Bronchial epithelial cell (primary cell): ENCODE measurements around the gene KRT36. TPM values are rescaled to one million over a fixed set of nuclear protein-coding genes. Genes with fewer than 3 reads are reported as not detected.

ENCODE experiments used
- DNase-seq: peaks from one replicate; pipeline ENCODE4 v3.0.0-alpha.2; 2010; ENCODE audit warnings: low read depth
- FAIRE-seq: peaks from 2 replicates; lab custom pipeline; 2011; peaks lifted over from hg19 to GRCh38; lab: Jason Lieb, UNC
- H3K27me3 ChIP-seq: 2 replicates; pipeline ENCODE4 v1.5.1; 2011; ENCODE audit warnings: low read length; ENCODE audit not compliant: control insufficient read depth, insufficient read depth
- H3K36me3 ChIP-seq: 2 replicates; pipeline ENCODE4 v1.5.1; 2011; ENCODE audit warnings: low read length; ENCODE audit not compliant: control insufficient read depth, insufficient read depth
- H3K4me3 ChIP-seq: 2 replicates; pipeline ENCODE4 v1.5.1; 2011; ENCODE audit warnings: mild to moderate bottlenecking, low read depth, low read length, control low read depth
- total RNA-seq: library from RNA; depleted of rRNA; stranded (reverse); fragments of >200 nt; gene quantifications from 2 replicates; pipeline ENCODE4 v1.2.1, GENCODE V29; 2014
- TF ChIP-seq, protein P1 (sequence below): IDR thresholded peaks from 2 replicates; pipeline ENCODE4 v1.5.1; 2011; ENCODE audit warnings: mild to moderate bottlenecking, moderate library complexity, low read length, control low read depth, inconsistent platforms; ENCODE audit not compliant: insufficient read depth, severe bottlenecking

Gene KRT36
- total RNA-seq, 1 donor from 2014 or later: under 0.01 TPM

DNA sequence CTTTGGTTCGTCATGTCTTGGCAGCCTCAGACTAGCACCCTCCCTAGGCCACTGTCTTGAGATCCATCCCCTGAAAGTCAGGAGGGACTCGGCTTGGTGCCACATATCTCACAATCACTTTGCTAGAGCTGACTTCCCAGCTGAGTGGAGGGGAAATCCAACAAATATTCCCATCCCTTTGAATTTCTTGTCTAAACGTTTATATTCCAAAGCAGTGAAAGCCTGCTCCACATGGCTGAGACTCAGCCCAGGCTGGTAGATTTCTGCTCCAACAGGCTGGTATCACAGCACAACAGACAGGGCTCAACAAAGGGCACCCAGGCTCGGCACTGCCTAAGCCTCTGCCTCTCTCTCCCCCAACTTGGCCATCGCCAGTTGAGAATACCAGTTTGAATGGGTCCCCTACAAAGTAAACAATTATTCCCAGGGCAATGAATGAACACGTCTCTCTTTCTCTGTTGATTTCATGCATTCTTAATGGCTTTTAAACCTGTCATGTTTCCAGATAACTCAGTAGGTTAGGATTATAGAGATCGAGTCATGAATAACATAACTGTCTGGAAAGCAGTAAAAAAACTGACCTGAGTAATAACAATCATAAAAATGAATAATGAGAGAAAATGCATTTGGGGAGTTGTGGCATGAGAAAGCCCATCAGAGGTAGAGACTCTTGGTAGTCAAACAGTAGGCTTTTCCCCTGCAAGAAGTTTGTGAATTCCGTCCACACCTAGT, 14.7 kb upstream of the KRT36 start:
- FAIRE-seq (no peak), DNase-seq (no peak)
- TF ChIP-seq, protein P1, sequence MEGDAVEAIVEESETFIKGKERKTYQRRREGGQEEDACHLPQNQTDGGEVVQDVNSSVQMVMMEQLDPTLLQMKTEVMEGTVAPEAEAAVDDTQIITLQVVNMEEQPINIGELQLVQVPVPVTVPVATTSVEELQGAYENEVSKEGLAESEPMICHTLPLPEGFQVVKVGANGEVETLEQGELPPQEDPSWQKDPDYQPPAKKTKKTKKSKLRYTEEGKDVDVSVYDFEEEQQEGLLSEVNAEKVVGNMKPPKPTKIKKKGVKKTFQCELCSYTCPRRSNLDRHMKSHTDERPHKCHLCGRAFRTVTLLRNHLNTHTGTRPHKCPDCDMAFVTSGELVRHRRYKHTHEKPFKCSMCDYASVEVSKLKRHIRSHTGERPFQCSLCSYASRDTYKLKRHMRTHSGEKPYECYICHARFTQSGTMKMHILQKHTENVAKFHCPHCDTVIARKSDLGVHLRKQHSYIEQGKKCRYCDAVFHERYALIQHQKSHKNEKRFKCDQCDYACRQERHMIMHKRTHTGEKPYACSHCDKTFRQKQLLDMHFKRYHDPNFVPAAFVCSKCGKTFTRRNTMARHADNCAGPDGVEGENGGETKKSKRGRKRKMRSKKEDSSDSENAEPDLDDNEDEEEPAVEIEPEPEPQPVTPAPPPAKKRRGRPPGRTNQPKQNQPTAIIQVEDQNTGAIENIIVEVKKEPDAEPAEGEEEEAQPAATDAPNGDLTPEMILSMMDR: no peak
- Histone ChIP-seq H3K27me3 (no peaks in the 10 kb centered on the region), H3K36me3 (peaks cover 1% of the 10 kb centered on the region), H3K4me3 (no peak overlapping the region)

DNA sequence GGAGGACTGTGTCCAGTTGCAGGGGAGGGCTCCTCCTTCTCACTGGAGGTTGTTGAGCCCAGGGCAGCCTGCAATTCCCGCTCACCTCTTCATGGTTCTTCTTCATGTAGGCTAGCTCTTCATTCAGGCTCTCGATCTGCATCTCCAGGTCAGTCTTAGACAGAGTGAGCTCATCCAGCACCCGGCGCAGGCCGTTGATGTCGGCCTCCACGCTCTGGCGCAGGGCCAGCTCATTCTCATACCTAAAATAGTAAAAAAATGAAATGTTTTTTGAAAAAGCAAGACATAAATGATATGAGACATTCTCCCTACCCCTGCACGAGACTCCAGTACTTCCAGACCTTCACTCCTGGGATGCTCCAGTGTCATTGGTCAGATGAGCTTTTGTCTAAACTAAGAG, 13.5 kb upstream of the KRT36 start:
- Histone ChIP-seq H3K27me3 (no peaks in the 10 kb centered on the region), H3K4me3 (no peak overlapping the region), H3K36me3 (peaks cover 1% of the 10 kb centered on the region)
- no peak for FAIRE-seq
- TF ChIP-seq, protein P1: no peak
- DNase-seq: no peak

DNA sequence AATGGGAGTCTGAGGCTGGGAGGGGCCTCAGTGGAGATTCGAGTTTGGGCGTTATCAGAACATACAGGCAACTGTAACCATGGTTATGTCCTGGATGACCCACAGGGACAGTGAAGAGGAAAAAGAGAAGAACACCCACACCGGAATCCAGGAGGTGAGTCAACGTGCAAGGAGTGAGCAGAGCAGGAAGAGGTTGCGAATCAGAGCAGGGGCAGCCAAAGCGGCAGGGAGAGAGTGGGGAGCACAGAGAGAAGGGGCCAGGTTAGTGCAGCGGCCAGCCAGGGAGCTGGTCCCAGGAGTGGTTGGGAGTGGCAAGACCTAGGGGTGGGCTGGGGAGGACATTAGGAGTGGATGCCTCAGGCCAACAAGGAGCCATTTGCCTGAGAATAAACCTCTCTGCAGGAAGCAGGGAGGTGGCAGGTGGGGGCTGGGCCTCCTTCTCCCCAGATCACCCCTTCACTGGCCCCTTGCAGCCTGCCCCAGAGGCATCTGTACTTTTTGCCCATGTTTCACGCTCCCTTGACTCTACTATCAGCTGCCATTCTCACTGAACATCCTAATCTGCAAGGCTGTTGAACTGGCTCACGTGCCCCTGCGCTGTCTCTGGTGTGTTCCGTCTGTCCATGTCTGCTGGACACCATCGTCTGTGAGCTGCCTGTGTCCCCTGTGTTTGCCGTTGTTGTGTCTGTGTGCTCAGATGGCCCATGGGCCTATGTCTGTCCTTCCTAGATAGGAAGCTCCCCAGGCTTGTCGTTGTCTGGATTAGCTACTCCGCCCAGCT, 10.6 kb upstream of the KRT36 start:
- DNase-seq (peak; percentile 89), FAIRE-seq (peak; percentile 52)
- Histone ChIP-seq H3K4me3 (no peak overlapping the region), H3K36me3 (peaks cover 1% of the 10 kb centered on the region), H3K27me3 (no peaks in the 10 kb centered on the region)
- TF ChIP-seq, protein P1: no peak

DNA sequence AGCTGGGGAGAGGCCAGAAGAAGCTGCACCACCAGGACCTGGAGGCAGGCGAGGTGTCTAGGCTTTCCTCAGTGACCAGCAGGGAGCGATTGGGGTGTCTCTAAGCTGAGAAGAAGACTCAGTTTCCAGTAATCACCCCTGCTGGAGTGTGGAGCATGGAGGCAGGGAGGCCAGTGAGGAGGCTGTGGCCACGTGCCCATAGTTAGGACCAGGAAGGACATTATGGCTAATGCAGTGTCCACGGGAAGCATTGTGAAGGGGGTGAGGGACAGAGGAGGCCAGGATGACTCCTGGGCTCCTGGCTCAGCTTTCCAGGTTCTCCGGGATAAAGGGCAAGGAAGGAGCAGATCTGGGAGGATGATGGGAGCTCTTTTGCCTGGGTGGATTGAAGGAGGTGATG, 10.0 kb upstream of the KRT36 start:
- FAIRE-seq (no peak), DNase-seq (no peak)
- Histone ChIP-seq H3K27me3 (no peaks in the 10 kb centered on the region), H3K36me3 (peaks cover 1% of the 10 kb centered on the region), H3K4me3 (no peak overlapping the region)
- TF ChIP-seq, protein P1: no peak

DNA sequence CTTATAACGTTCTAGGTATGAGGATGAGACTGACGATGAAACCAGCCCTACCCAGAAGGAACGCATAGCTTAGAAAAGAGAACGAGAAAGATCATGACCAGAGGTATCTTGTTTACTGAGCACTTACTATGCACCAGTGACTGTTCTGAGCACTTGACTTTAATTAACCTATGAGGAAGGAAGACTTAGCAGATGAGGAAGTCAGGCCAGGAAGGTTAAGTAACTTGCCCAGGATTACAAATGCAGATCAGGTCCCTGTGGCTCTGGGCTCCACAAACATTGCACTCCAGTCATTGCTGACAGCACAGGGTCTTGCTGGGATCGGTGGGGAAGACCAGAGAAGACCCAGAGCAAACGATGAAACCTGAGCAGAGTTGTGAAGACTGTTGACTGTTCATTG, 8.6 kb upstream of the KRT36 start:
- Histone ChIP-seq H3K36me3 (peaks cover 1% of the 10 kb centered on the region), H3K27me3 (no peaks in the 10 kb centered on the region), H3K4me3 (no peak overlapping the region)
- FAIRE-seq: no peak
- TF ChIP-seq, protein P1: no peak
- DNase-seq: peak; percentile 55
